NCI-H146 treated with DMSO at 0.1 percent for 48 hours (cell line): ENCODE results near the gene CTSV.
"Not testable (repeated sequence)": the region's sequence is repeated elsewhere in the genome, so short reads cannot be mapped to it uniquely, and the experiment has no call there.

Experiments used
- DNase-seq: peaks from one replicate; lab custom pipeline; 2025; ENCODE audit not compliant: unreplicated experiment; lab: John Stamatoyannopoulos, UW

The CTSV gene

GRCh38 chr9:97045300-97045699, 6.4 kb upstream of the CTSV start:
- no peak for DNase-seq

DNA sequence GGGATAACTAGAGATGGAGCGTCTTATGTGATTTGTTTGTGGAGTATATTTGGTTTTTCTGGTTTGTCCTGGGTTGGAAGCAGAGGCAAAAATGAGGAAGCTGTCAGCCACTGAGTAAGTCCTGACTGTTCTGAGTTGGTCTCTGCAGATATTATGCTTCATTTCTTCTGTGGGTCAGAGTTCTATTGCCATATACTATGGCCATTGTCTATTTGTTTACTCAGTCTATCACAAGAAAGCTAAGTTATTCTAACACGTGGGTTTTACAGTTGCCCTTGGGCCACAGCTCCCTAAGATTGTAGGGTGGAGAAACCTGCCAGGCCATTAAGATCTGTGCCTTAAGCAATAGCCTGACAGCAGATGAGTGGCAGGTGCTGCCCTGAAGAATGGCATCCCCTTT, 3.0 kb upstream of the CTSV start:
- DNase-seq = no peak

- no peak for DNase-seq
These were observed 545 bp upstream of the CTSV start for GRCh38 chr9:97039514-97039860.

DNA sequence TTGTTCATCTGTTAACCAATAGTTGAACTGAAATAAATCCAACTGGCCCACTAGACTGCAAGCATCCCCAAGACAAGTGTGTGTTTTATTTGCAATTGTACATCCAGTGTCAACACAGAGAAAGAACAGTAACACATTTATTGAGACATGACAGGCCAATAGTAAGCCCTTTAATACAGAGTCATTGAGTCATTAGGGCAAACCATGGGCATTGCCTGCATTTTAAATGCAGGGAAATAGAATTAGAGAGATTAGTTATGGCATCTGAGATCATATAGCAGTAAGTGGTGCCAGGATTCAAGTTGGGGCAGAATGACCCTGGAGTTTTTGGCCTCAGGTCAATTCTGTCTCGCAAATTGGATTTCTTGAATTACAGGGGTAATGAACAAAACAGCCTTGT, 15.4 kb downstream of the CTSV start:
- DNase-seq = not testable (repeated sequence)

DNA sequence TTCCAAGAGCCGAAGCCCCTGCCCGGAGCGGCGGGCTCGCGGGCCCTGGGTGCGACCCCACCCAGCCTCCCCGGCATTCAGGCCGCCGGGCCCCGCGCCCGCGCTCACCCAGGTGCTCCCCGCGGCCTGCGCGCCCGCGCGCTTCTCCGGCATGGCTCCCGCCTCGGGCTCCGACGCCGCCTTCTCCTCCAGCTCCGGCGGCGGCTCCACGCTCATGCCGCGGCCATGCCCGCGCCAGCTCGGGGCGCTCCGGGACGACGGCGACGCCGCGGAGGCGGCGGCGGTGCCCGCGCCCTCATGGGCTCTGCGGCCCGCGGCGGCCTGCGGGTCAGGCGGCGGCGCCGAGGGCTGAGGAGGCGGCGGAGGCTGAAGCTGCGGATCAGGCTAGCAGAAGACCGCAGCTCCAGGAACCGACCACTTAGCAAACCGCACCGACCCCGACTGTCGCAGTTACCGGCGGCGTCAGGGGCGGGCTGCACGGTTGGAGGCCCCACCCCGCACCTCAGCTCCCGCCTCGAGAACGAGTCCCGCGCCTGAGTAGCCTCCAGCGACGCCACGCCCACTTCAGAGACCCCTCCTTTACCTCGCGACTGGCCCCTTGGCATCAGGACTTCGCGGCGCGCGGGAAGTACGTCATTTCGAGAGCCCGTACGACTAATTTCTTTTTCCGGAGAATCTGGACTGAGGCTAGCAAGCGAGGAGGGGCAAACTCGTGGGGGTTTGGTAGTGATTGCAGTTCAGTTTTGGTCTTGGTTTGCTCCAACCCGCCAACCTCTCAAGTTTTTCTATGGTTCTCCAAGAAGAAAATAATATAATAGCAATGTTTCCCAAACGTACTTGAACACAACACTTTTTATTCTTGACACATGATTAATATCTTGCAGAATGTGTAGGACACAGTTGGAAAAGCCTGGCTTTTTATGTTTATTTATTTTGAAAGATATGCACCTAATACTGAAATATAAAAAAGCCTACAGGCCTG, 25.5 kb downstream of the CTSV start:
- peak; percentile 27 for DNase-seq

DNA sequence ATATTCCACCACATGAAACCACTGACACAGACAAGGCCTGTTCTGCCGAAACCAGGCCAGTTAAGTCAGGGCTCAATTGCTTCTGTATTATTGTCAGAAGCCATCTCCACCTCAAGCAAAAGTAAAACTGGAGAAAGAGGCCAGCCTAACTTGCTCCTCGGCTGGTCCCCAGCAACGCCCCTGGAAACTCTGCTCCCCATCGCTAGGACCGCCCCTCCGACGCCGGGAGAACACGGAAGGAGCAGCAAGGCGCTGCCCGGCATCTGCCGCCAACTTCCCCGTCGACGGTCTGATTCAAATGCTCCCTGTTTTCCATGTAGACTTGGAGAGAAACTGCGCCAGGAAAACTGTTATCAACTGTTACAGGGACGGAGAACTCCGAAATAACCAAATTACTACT, 26.3 kb downstream of the CTSV start:
- not testable (repeated sequence) for DNase-seq

DNA sequence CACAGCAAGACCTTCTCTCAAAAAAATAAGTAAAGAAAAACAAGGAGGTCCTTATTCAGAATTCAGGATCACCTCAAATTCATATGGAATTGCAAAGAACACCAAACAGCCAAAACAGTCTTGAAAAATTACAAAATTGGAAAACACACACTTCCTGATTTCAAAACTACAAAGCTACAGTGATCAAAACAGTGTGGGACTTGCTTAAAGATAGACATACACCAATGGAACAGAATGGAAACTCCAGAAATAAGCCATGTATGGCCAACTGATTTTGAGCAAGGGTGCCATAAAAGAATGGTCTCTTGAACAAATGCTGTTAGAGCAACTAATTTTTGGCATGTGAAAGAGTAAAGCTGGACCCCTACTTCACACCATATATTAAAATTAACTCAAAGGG, 36.7 kb downstream of the CTSV start:
- DNase-seq = not testable (repeated sequence)

GRCh38 chr9:97001338-97001737, 37.6 kb downstream of the CTSV start:
- not testable (repeated sequence) for DNase-seq

DNA sequence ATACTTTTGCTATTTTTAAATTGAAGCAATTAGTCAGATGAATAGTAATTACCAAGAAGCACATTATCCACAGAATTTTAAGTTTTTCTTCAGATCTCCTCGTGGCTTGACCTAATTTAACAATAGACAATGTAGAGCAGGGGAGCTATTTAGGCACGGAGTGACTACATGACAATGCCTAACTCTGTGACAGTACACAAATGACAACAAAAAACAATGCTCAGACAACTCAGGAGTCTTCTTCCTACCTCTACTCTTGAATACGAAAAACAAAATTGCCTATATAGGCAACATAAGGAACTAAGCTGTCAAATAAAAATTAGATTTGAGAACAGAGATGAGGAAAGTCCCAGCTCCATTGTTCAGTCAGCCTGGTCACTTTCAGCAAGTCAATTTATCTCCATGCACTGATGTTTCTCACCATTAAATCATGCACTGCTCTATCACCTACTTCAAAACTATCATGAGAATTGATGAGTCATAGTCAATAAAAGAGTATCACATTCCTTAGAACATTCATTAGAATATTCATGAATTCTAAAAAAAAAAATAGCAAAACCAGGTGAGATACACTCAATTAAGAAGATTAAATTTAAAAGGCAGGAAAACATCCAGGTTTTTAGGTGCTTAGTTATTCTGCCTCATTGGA, 38.7 kb downstream of the CTSV start:
- DNase-seq = not testable (repeated sequence)

DNA sequence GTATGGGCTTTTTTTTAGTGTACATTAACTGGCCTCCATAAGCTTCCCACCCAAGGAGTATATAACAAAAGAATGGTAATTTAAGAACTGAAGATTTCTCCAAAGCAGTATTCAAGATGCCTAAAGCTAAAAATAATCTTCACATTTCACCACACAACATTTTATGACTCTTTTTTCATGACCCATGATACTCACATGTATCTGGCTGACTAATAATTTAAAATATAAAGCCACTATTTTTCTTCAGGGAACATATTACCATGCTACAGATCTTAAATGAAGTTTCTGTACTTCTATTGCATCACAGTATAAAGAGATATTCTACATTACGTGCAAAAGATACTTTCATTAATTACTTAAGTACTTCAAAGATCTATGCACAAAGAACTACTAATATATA, 39.2 kb downstream of the CTSV start:
- not testable (repeated sequence) for DNase-seq

DNA sequence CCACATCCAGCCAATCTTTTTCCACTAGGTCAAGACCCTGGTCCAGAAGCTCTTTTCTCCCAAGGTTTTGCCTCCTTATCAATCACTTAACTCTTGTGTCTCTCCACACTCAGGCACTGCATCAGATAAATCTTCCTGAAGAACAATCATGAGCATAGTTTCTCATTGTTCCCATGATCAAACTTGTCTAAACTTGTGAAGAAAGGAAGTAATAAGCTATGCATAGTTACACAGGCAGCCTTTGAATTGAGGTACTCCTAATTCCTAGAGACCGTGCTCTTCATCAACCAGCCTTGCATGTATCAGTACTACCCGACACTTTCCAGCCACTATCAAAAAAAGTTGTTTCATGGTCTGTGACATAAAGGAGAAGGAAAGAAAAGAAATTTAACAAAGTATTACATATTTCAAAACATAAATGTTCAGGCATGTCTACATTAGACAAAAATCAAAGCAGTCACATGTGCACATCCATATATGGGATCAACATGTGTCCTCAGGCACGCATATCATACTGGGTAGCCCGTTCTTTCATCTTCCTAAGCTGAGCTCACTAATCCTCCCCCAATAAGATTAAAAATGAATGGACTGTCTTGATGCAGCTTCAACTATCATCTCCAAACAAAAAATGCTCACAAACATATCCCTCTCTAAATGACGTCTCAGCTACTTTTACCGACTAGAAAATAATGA, 41.8 kb downstream of the CTSV start:
- DNase-seq = not testable (repeated sequence)

DNA sequence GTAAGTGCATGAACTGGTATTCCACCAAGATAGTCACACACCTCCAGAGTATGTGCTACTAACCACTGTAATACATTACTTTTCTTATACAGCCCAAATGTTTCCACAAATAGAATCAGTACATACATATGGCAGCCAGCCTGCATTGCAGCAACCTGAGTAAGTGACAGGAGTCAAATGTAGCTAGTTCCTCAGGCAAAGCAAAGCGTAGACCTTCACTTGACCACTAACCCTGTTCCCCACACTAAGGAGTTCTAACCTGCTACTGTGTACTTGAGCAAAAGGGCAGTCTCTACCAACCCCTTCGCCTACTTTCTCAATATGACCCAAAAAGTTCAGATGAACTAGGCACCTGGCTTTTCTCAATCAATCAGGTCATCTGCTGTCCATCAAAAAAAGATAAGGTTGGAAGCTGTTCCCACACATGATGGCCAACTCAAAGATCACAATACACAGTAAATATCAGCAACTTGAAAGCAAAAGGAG, 44.4 kb downstream of the CTSV start:
- DNase-seq = not testable (repeated sequence)

DNA sequence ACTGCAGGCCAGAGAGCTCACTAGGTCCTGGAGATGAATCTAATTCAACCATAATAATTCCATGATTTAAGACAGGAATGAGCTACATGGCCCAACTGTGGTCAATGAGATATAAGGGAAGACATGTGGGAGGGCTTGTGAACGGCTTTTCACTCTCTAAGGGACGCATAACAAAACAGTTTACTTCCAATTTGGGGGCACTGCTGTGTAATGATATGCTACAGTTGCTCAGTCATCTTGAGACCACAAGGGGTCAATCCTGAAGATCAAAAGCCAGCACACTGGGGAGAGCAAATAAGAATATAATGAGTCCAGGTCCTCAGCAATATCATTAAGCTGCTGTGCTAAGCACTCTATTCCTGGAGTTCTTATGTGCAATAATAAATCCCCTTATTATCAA, 46.6 kb downstream of the CTSV start:
- not testable (repeated sequence) for DNase-seq

GRCh38 chr9:96989747-96990318, 49.1 kb downstream of the CTSV start:
- not testable (repeated sequence) for DNase-seq

GRCh38 chr9:96984887-96985286, 54.1 kb downstream of the CTSV start:
- not testable (repeated sequence) for DNase-seq

DNA sequence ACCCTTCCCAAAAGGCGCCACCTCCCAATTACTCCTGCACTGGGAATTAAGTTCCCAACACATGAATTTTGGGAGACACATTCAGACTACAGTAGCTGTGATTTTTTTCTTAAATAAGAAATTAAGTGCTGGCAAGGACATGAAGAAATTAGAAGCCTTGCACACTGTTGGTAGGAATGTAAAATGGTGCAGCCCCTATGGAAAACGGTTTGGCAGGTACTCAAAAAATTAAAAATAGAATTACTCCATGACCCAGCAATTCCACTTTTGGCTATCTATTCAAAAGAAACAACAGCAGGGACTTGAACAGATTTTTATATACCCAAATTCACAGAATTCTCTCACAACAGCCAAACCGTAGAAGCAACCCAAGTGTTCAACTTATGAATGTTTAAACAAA, 54.8 kb downstream of the CTSV start:
- not testable (repeated sequence) for DNase-seq

DNA sequence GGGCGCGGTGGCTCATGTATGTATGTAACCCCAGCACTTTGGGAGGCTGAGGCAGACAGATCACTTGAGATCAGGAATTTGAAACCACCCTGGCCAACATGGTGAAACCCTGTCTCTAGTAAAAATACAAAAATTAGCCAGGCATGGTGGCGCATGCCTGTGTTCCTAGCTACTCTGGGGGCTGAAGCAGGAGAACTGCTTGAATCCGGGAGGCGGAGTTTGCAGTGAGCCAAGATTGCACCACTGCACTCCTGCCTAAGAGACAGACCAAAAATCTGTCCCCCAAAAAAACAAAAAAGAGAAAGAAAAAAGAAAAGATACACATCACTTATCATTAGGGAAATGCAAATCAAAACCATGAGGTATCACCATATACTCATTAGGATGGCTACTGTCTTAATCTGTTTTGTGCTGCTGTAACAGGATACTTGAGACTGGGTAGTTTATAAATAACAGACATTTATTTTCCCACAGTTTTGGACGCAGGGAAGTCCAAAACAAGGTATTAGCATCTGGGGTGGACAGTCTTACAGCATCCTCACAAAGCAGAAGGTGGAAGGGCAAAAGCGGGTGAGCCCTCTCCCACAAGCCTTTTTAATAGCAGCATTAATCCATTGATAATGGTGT, 55.3 kb downstream of the CTSV start:
- DNase-seq = not testable (repeated sequence)
